Suprapubic skin (tissue), 4 donors: Measurements from ENCODE around the gene NCKAP5.

Experiments
- EP300 ChIP-seq: sonication (generic); formaldehyde crosslinking; IDR thresholded peaks from one replicate; pipeline ENCODE4 v1.6.1; 2017; ENCODE audit warnings: antibody characterized with exemption
- POLR2A ChIP-seq, 2 donors: fragments of 450-650 bp; IDR thresholded peaks; one replicate each; pipeline ENCODE4 v1.6.1; 2017; ENCODE audit warnings: antibody characterized with exemption in 2 of 2, mild to moderate bottlenecking in 2 of 2, moderate library complexity in 2 of 2
- POLR2AphosphoS5 ChIP-seq, 3 donors: sonication (generic); formaldehyde crosslinking; IDR thresholded peaks; one replicate each; pipeline ENCODE4 v1.6.1; 2017; ENCODE audit warnings: antibody characterized with exemption in 3 of 3
- TF ChIP-seq, protein P1 (sequence below), 2 donors: fragments of 200-600 bp in 1 of 2; fragments of 450-650 bp in 1 of 2; sonication (generic) in 1 of 2; IDR thresholded peaks; one replicate each; pipeline ENCODE4 v1.5.1; 2016 to 2019; ENCODE audit warnings: antibody characterized with exemption in 2 of 2, mild to moderate bottlenecking in 1 of 2, moderate library complexity in 1 of 2

DNA sequence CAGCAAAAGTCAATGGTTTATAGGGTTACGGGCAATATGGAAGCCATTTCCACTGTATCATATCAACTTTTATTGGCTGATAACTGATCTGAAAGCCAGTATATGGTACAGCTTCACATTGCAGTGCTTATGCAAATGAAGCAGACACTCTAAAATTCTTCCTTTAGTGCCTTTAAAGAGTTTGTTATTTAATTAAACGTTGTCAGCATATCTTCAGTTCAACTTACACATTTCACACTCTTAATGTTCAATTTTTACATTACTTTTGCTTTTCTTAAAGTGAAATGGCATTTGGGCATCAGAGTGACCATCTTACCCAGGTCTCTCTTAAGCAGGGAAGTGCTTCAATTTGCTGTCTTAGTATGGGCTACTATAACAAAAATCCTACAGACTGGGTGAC lies 420.1 kb downstream of the NCKAP5 start:
- TF ChIP-seq, protein P1, sequence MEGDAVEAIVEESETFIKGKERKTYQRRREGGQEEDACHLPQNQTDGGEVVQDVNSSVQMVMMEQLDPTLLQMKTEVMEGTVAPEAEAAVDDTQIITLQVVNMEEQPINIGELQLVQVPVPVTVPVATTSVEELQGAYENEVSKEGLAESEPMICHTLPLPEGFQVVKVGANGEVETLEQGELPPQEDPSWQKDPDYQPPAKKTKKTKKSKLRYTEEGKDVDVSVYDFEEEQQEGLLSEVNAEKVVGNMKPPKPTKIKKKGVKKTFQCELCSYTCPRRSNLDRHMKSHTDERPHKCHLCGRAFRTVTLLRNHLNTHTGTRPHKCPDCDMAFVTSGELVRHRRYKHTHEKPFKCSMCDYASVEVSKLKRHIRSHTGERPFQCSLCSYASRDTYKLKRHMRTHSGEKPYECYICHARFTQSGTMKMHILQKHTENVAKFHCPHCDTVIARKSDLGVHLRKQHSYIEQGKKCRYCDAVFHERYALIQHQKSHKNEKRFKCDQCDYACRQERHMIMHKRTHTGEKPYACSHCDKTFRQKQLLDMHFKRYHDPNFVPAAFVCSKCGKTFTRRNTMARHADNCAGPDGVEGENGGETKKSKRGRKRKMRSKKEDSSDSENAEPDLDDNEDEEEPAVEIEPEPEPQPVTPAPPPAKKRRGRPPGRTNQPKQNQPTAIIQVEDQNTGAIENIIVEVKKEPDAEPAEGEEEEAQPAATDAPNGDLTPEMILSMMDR (IDR thresholded peaks at IDR 0.05), result no peak
- no peak for TF ChIP-seq POLR2A (IDR thresholded peaks at IDR 0.05)
- TF ChIP-seq POLR2AphosphoS5 (IDR thresholded peaks at IDR 0.05), result no peak
- TF ChIP-seq EP300, result no peak
